Tongue (tissue), 2 donors: ENCODE results near the gene RTN4. TPM values are rescaled to one million over a fixed set of nuclear protein-coding genes. Genes with fewer than 3 reads are reported as not detected.

ENCODE experiments used
- DNase-seq: peaks from one replicate; pipeline ENCODE4 v3.0.0-alpha.2; 2015
- total RNA-seq: library from RNA; depleted of rRNA; stranded (reverse); fragments of >200 nt; gene quantifications from one replicate; pipeline ENCODE4 v1.2.3, GENCODE V29; 2014

Gene RTN4
- total RNA-seq, 1 donor from 2014 or later: 539 TPM

DNA sequence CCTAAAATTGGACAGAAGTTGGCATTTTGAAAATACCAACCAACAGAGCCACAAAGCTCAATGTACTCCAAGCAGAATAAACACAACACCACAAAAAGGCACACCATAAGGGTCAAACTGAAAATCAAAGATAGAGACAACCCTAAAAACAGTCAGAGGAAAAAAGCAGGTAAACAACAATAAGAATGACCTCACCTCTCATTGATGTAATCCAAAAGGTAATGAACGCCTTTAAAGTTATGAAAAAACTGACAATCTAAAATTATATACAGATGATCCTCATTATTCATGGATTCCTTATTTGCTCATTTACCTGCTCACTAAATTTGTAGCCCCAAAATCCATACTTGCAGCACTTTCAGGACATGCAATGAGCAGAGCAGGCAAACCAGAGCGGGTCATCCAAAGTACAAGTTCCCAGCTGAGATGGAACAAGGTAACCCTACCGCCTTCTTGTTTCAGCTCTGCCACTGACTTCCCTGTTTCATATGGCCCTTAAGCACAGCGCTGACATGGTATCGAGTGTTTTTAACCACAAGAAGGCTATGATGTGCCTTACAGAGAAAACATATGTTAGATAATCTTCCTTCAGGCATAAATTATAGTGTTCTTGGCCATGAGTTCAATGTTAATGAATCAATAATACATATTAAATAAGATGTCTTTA is 17.0 kb downstream of the RTN4 start:
- DNase-seq: no peak

DNA sequence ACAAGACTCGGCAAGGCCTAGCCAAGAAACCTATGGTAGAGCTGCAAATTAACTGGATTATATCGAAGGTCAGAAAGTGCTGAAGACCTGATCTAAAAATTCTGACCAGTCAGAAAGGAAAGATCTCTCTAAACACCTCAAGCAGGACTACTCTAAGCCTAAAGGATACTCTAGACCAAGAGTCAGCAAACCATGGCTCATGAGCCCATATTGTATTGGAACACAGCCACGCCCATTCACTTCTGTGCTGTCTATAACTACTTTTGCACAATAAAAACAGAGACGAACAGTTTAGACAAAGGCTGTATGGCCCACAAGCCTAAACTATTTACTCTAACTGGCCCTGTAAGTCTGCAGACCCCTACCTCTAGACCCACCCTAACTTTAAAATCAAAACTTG is 18.7 kb downstream of the RTN4 start:
- DNase-seq: no peak

DNA sequence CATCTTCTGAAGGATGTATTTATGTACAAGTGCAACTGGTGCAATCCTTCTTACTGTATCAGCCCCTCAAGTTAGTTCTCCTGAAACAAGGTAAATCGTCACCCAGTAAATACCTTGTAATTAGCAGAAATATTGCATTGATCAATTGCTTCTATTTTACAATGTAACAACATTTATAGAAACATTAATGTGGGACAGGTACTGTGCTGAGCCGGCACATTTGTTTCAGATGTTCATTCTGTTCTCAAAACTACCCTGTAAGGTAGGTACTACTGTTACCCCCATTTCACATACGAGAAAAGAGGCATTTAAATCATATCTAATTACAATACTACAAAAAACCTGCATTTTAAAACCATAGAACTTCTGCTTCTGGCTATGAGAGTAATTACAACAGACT is 19.5 kb downstream of the RTN4 start:
- no peak for DNase-seq

DNA sequence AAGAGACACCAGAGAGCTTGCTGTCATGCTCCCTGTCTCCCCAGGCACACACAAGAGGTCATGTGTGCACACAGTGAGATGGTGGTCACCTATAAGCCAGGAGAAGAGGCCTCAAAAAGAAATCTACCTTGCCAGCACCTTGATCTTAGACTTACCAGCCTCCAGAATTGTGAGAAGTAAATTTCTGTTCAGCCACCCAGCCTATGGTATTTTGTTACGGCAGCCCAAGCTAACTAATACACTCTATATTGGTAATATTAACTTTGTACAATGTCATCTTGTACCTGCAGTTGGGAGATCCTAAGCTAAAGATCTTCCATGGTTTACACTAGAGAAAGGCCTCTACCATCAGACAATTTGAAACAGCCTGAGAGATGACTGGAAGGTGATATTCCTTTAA is 21.2 kb downstream of the RTN4 start:
- DNase-seq: no peak

DNA sequence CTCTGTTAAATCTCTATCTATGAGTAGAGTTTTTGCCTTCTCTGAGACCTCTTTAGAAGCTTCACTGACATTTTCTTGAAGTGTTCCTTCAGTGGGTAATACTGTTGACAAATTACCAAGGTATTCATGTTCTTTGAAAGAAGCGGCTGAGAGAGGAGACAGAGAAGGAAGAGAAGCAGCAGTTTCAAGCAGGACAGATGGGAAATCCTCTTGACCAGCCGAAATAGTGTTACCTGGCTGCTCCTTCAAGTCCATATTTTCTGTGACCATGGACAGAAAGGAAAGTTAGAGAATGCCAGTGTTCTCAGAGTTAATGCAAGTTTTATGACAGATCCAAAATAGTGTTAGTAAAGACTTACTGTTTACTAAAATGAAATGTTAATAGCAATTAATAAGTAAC is 23.0 kb downstream of the RTN4 start:
- DNase-seq: no peak

DNA sequence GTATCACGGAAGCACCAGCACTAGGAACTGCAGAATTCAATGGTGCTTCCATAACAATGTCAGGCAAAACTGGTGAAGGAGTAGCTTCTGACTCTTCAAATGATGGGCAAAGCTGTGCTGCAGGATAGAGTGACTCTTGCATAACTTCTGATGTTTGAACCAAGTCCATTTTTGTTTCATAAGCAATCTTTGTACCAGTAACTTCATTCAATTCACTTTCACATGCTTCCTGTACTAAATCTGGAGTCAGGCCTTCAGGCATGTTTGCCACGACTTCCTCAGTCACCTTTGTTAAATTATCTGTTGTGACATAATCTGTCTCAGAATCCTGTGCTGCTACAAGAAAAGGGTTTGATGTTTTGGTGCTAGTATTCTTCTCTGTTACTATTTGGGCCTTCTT is 24.0 kb downstream of the RTN4 start:
- no peak for DNase-seq

DNA sequence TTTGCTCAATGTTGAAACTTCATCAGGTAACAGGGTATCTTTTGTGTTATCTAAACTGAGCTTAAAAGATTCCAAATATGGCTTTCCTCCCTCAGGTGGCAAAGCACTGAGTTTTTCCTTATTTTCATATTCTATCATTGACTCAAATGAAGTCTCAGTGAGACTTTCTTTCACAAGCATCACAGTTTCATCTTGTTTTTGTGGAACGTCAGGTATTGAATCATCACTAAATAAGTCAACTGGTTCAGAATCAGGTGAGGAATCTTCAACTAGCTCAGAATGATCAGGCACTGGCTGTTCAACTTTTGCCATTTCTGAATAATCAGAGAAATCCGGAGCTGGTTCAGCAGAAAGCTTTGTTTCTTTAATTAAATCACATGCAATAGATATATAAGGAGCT is 24.6 kb downstream of the RTN4 start:
- no peak for DNase-seq

DNA sequence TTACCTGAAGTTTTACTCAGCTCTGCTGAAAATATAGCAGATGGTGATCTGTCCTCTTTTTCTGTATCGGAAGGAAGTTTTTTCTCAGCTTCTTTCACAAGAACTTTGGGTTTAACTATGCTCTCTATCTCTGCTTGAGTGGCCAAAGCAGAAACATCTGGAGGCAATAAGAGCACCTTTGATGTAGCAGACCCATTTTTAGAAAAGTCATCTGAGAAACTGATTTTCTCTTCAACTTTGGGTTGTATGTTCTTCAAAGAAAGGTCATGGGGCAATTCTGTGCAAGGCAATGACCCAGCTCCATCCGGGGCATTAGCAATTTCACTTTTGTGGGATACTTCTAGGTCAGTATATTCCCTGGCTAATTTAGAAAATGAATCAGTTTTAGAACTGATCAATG is 25.2 kb downstream of the RTN4 start:
- no peak for DNase-seq

DNA sequence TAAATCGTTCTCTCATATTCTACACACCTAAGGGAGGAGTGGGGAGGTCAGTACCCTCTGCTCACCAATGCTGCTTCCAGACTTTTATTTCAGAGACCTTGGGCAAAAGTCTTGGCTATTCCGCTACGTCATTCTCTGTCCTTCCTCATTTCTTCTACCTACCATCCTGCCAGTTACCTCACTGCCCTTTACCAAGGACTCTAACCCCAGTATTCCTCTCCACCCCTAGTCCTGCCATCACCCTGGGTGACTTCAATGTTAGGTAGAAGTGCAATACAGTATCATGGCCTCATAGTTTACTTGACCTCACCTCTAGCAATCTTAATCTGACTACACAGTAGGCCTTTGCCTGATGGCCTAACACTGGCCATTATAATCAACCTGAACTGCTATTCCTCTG is 27.8 kb downstream of the RTN4 start:
- DNase-seq: no peak

DNA sequence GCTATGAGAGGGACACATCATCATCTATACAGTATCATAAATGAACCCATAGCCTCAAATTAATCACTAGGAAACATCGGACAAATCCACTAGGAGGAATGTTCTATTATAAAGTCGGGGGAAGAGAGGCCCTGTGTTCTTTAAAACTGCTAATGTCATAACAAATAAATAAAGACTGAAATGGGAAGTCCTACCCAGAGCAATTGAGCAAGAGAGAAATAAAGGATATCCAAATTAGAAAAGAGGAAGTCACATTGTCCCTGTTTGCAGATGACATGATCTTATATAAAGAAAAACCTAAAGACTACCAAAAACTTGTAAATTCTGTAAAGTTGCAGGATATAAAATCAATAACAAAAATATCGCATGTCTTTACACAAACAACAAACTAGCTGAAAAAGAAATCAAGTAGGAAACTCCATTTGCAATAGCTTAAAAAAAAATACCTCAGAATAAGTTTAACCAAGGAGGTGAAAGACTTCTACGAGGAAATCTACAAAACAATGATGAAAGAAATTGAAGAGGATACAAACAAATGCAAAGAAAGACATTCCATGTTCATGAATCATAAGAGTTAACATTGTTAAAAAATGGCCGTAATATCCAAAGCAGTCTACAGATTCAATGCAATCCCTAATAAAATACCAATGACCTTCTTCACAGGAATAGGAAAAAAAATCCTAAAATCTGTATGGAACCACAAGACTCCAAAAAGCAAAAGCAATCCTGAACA is 30.6 kb downstream of the RTN4 start:
- DNase-seq: no peak

DNA sequence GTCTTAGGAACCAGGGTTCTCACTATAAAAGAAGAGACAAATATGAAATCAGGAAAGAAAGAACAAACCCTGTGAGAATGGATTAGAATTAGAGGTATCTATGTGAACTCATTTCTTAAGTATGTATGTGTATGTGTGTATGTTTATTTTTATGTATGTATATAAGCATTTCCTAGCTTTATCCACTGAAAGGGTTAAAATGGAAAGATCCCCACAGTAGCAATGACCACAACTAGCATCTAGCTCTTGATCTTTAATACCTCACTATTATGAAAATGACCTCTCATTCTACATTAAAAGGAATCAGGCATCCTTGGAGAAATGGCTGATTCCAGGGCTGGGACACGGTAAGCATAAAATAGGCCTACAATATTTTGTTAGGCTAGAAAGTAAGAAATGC is 31.6 kb downstream of the RTN4 start:
- DNase-seq: no peak

DNA sequence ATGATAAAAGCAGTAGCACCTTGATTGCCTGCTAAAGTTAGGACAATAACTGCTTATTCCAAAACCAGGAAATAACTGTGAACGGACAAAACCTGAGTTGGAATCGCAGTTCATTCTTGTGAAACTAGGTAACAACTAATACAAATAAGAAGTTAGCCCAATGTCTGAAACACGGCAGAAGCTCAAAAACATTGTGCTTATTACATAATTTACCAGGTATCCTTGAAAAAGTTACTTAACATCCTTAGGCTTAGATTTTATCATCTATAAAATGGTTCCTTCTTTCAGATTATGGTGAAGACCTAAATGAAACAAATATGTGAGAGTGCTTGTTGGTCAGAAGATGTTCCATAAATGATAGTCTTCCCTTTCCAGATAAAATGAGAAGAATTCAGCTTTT is 32.4 kb downstream of the RTN4 start:
- DNase-seq: no peak

DNA sequence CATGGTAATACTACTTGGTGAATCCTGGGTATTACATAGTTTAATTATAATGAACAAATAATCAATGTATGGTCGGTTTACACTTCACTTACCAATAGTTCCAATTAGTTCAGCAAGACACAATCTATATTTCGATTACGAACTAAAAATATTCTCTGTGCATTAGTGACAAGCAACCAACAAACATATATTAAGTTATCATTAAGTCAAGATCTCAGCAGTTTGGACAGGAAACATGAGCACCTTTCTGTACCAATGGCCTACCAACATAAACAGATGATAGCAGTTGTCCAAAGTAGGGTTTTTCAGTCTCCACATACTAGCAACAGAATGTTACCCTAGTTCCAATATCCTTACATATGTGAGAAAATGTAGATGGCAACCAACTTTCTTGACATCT is 32.8 kb downstream of the RTN4 start:
- DNase-seq: no peak

DNA sequence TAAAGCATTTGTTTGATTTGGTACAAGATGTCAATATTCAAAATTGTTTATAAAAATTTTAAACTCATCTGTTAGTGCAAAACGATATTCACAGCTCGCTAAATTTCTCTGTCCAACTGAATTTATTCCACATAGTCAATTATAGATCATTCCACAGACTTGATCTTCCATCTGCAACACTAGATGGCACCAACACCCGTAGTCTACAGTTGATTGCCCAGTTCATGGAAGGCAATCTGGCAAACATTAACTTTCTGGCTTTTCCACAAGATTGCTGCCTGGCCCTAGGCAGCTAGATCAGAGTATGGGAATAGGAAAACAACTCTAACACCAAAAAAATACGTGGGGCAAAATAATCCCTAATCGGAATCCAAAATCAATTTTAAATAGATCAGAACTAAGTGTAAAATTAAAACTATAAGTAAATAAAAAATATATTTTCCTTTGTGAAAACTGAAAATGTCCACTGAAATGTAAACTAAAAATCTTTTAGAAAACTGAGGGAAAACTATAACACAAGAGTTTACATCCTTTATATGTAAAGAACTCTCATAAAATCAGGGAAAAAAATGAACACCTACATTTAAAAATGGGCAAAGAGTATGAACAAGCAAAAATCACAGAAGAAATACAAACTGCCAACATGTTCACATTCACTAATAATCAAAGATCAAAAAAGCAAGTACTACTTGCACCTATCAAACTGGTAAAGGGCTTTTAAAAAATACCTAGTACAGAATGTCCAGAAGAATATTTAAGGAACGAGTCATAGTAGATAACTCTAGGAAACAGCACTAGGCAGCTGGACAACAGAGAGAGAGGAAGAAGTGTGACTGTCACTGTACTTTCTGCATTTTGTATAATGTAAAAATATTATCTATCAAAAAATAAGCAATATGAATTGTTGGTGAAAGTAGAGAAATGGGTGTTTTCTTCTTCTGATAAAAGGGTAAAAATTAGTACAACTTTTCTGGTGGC is 35.0 kb downstream of the RTN4 start:
- peak; percentile 72 for DNase-seq

DNA sequence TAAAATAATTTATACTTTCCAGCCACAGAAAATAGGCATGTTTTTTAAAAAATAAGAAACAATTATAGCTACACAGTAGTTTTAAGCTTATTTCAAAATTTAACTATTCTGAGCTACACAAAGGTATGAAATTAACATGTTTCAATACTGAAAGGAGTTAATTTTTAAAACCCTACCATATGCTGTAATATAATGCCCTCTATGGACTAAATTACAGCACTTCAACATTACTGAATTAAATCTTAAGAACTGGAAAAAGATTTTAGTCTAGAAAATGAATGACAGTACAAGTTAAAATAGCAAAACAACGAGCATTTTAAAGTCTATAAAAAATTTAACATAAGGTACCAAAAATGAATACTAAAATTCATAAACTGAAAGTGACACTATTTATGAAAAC is 36.3 kb downstream of the RTN4 start:
- no peak for DNase-seq

DNA sequence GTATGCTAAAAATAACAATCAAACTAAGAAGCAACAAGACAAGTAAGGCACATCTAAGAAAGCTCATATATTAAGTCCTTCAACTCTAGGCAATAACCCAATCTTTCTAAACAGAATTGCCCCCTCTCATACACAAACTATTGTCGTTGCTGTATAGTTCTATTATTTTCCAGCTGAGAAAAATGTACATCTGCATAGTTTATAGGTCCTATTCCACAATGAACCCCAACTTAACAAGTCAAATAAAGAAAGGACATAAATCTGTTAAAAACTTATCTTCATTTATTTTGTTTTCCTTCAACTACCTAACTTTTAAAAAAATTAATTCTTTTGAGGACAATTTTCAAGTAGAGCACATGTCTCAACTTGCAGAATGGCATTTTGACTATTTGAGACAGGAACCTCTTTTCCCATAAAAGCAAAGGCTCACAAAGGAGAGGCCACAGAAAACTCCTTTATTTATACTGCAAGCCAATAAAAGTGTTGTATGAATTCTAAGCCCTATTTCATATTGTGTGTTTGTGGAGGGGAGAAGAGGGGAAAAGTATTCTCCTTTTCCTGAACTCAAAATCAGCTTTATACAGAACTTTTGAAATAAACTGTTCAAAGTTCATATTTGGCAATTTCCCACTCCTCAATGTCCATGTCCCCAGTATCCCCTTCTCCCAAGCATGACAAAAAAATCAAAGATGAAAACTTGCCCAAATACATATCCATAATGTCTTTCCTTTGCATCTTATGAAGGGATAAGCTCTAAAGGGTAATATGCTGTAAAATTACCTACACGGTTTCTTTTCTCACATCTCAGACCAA is 37.4 kb downstream of the RTN4 start:
- DNase-seq: no peak

DNA sequence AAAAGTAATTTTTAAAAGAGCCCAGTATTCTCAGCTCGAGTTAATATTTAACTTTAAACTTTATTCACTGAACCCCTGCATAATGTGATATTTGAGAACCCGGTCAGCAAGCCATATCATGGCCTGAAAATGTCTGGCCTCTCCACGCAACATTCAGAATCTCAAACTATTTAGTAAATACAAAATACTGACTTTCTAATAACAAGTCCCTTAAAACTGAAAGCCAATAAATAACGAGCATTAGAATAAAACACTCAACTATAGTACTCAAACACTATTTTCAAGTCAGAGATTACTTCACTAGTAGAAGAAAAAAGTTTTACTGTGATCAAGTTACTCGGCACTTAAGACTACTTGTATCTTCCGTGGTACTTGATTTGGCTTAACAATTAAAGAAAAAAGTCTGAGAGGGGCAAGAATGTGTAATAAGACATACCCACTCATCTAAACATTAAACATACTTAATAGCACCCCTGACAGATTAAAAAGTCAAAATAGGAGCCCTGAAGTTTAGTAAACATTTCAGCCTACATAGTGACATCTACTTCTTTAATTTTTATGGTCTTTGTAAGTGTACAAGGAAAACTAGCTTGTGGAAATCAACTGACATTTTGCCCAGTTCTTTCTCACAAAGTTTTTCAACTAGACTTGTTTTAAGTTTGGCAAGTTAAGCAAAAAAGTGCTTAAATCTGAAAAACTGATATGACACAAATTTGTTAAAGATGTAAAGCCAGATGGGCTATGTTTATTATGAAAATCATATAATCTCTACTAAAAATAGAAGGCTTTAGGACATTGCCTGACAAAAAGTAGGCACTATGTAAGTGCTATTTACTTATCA is 38.2 kb downstream of the RTN4 start:
- peak; percentile 20 for DNase-seq

DNA sequence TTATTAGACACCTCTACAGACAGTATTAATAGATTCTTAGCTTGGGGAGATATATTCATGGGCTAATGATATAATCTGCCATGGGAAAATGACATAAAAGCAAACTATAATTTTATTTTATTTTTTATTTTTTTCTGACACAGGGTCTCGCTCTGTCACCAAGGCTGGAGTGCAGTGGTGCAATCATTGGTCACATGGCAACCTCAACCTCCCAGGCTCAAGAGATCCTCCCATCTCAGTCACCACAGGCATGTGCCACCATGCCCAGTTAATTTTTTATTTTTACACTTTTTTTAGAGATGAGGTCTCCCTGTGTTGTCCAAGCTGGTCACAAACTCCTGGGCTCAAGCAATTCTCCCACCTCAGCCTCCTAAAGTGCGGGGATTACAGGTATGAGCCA is 39.3 kb downstream of the RTN4 start:
- DNase-seq: no peak

DNA sequence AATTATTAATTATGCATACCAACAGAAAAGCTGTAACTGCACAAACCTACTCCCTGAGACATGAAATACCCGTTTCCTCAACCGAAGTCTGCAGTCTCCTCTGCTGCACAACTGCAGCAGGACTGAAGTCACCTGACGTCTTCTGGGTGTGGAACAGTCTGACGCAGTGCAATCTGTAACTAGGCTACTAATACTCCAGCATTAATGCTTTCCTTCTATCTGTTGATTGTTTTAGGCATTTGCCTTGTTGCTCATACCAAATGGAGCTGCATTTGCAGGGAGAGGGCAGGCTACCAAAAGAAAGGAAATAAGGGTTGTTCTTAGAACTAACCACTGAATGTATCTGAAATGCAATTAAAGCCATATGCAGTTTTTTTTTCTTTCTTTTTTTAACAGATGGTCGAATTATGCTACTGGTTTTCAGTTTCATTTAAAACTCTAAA is 40.1 kb downstream of the RTN4 start:
- peak; percentile 77 for DNase-seq

DNA sequence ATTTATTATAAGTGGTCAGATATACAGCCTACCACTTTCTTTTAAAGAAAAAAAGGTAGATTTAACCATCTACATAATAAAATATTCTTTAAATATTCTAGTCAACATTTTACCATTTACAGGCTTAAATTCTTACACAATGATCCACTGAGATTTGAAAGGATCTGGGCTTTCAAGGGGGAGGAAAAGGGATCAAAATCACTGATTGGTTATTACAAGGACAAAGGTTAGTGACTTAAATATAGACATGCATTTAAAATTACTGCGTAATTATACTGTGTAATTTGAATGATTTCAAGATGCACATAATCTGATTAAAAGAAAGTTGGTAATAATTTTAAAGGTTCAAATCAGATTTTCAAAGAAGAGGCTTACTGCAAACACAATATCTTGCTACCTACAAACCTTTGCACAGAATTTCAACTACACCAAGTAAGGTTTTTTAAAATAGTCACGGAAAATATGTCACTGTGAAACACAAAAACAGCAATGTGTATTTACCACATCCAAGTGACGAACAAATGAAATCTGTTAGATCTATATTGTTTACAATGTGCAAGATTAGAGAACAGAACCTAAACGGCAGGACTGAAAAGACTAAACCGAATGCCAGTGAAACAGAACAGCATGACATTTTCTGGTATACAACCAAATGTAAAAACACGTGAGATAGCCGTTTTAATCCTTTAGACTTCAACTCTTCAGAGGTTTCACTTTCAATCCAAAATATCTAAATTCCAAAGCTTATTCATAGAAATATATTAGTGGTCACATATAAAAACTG is 40.8 kb downstream of the RTN4 start:
- peak; percentile 27 for DNase-seq
